Upper lobe of left lung (tissue), 6 donors: ENCODE measurements around the gene LRP5. TPM values are rescaled to one million over a fixed set of nuclear protein-coding genes. Genes with fewer than 3 reads are reported as not detected.
"Not testable (repeated sequence)": the region's sequence is repeated elsewhere in the genome, so short reads cannot be mapped to it uniquely, and the experiment has no call there.

Source experiments
- ATAC-seq, 2 donors: fragments of 200-7000 bp; cut with Tn5 transposase; one replicate each; pipeline ENCODE4 v1.9.1; 2022; ENCODE audit warnings: mild to moderate bottlenecking in 2 of 2, moderate library complexity in 2 of 2; ENCODE audit not compliant: low FRiP score in 2 of 2
- DNase-seq, 2 donors: peaks; one replicate each; pipeline ENCODE4 v3.0.0-alpha.2; 2019 to 2020
- H3K27ac ChIP-seq, 4 donors: fragments of 200-600 bp; sonication (generic); one replicate each; pipeline ENCODE4 v1.5.1; 2016 to 2019
- H3K27me3 ChIP-seq, 4 donors: fragments of 200-600 bp; sonication (generic); one replicate each; pipeline ENCODE4 v1.5.1; 2017 to 2019
- H3K36me3 ChIP-seq, 4 donors: fragments of 200-600 bp; sonication (generic); one replicate each; pipeline ENCODE4 v1.5.1; 2016 to 2019
- H3K4me1 ChIP-seq, 4 donors: fragments of 200-600 bp; sonication (generic); one replicate each; pipeline ENCODE4 v1.5.1; 2018 to 2019
- H3K4me3 ChIP-seq, 4 donors: fragments of 200-600 bp; sonication (generic); one replicate each; pipeline ENCODE4 v1.5.1; 2017 to 2019; ENCODE audit warnings: mild to moderate bottlenecking in 2 of 4, moderate library complexity in 1 of 4
- H3K9me3 ChIP-seq, 4 donors: fragments of 200-600 bp; sonication (generic); one replicate each; pipeline ENCODE4 v1.5.1; 2018 to 2019
- CTCF ChIP-seq, 6 experiments: fragments of 450-650 bp in 4 of 6; fragments of 200-600 bp in 2 of 6; sonication (generic) in 2 of 6; IDR thresholded peaks; one replicate each; pipeline ENCODE4 v1.5.1; 2016 to 2019; ENCODE audit warnings: antibody characterized with exemption in 6 of 6
- EP300 ChIP-seq, 4 donors: sonication (generic); formaldehyde crosslinking; IDR thresholded peaks; one replicate each; pipeline ENCODE4 v1.5.1; 2017; ENCODE audit warnings: antibody characterized with exemption in 4 of 4, control low read depth in 2 of 4
- POLR2A ChIP-seq, 4 donors: fragments of 450-650 bp; IDR thresholded peaks; one replicate each; pipeline ENCODE4 v1.5.1; 2016 to 2017; ENCODE audit warnings: antibody characterized with exemption in 4 of 4, mild to moderate bottlenecking in 2 of 4
- POLR2AphosphoS5 ChIP-seq, 2 donors: sonication (generic); formaldehyde crosslinking; IDR thresholded peaks; one replicate each; pipeline ENCODE4 v1.5.1; 2017; ENCODE audit warnings: antibody characterized with exemption in 2 of 2
- WGBS, 2 donors: methylation state at CpG; one replicate each; pipeline ENCODE4 v1.1.5; 2017 to 2018; 5-methylcytosine and 5-hydroxymethylcytosine counted together
- total RNA-seq, 6 donors: library from RNA; depleted of rRNA in 4 of 6; stranded (reverse); fragments of >200 nt in 4 of 6; gene quantifications; one replicate each; pipeline versions ENCODE4 v1.1.0 to v1.2.1, GENCODE V29; 2016 to 2021
- donor health status: DM: no; HTN: no; CAD: no; lungs with moderate emphysema.
- donor health status: DM: no; HTN: yes; CAD: no; lungs with severe emphysema.

LRP5 gene
- total RNA-seq, 6 donors from 2014 or later = 51.5 to 79.4 (median 67.6) TPM

- DNase-seq (no peak), ATAC-seq (no peak)
- peaks cover 0 to 9% (median 5%) of the 10 kb centered on the region in 4 donors for H3K4me1 ChIP-seq
- TF ChIP-seq EP300 (IDR thresholded peaks at IDR 0.05) = no peak
- TF ChIP-seq POLR2AphosphoS5 (IDR thresholded peaks at IDR 0.05) = no peak
- TF ChIP-seq CTCF (IDR thresholded peaks at IDR 0.05) = no peak
- no peak for TF ChIP-seq POLR2A (IDR thresholded peaks at IDR 0.05)
- no peak overlapping the region for H3K4me3 ChIP-seq
- H3K27ac ChIP-seq = no peak overlapping the region
- 96 to 97% methylated on average over 8 of the region's 8 CpGs for WGBS, 2 donors
- H3K27me3 ChIP-seq = no peaks in the 10 kb centered on the region
- H3K36me3 ChIP-seq = peaks cover 0 to 20% (median 7%) of the 10 kb centered on the region in 4 donors
- no peaks in the 10 kb centered on the region for H3K9me3 ChIP-seq
Measured at GRCh38 chr11:68450711-68451110, 138.3 kb downstream of the LRP5 start.

- WGBS, 2 donors = 35 to 61% methylated on average over 4 to 8 of the region's 8 CpGs
- peak in 1 of 2 donors; percentile 64 for DNase-seq
- Histone ChIP-seq H3K36me3 (no peaks in the 10 kb centered on the region), H3K4me3 (no peak overlapping the region), H3K9me3 (no peaks in the 10 kb centered on the region), H3K4me1 (peaks cover 3 to 13% (median 8%) of the 10 kb centered on the region in 4 donors), H3K27ac (no peak overlapping the region), H3K27me3 (no peaks in the 10 kb centered on the region)
- TF ChIP-seq CTCF (IDR thresholded peaks at IDR 0.05) (no peak), EP300 (IDR thresholded peaks at IDR 0.05) (no peak), POLR2AphosphoS5 (IDR thresholded peaks at IDR 0.05) (no peak), POLR2A (IDR thresholded peaks at IDR 0.05) (no peak)
- peak; percentile 39 to 57 for ATAC-seq
Measured at GRCh38 chr11:68454767-68455166, 142.4 kb downstream of the LRP5 start.

GRCh38 chr11:68455485-68455884 is 143.1 kb downstream of the LRP5 start:
- Histone ChIP-seq H3K4me3 (no peak overlapping the region), H3K27ac (no peak overlapping the region), H3K27me3 (no peaks in the 10 kb centered on the region), H3K4me1 (peaks cover 3 to 14% (median 9%) of the 10 kb centered on the region in 4 donors), H3K36me3 (no peaks in the 10 kb centered on the region), H3K9me3 (no peaks in the 10 kb centered on the region)
- no peak for TF ChIP-seq POLR2A (IDR thresholded peaks at IDR 0.05)
- TF ChIP-seq POLR2AphosphoS5 (IDR thresholded peaks at IDR 0.05) = no peak
- no peak for TF ChIP-seq CTCF (IDR thresholded peaks at IDR 0.05)
- TF ChIP-seq EP300 (IDR thresholded peaks at IDR 0.05) = no peak
- no peak for DNase-seq
- no peak for ATAC-seq
- 74 to 93% methylated on average over 5 to 8 of the region's 8 CpGs for WGBS, 2 donors

GRCh38 chr11:68457216-68457897 is 145.0 kb downstream of the LRP5 start:
- H3K36me3 ChIP-seq = no peaks in the 10 kb centered on the region
- WGBS, 2 donors = 79 to 86% methylated on average over 4 to 8 of the region's 8 CpGs
- ATAC-seq (no peak), DNase-seq (no peak)
- H3K27me3 ChIP-seq = no peaks in the 10 kb centered on the region
- H3K27ac ChIP-seq = no peak overlapping the region
- H3K4me3 ChIP-seq = no peak overlapping the region
- H3K4me1 ChIP-seq = peaks cover 10 to 21% (median 15%) of the 10 kb centered on the region in 4 donors
- TF ChIP-seq EP300 (IDR thresholded peaks at IDR 0.05) (no peak), CTCF (IDR thresholded peaks at IDR 0.05) (no peak), POLR2AphosphoS5 (IDR thresholded peaks at IDR 0.05) (no peak), POLR2A (IDR thresholded peaks at IDR 0.05) (no peak)
- H3K9me3 ChIP-seq = no peaks in the 10 kb centered on the region

GRCh38 chr11:68457898-68458249 is 145.5 kb downstream of the LRP5 start:
- ATAC-seq (no peak), DNase-seq (no peak)

GRCh38 chr11:68458340-68458739 is 145.9 kb downstream of the LRP5 start:
- peaks cover 18 to 31% (median 24%) of the 10 kb centered on the region in 4 donors for H3K4me1 ChIP-seq
- not testable (repeated sequence) for DNase-seq, H3K4me3 ChIP-seq, H3K27me3 ChIP-seq, H3K27ac ChIP-seq, H3K36me3 ChIP-seq, ATAC-seq, H3K9me3 ChIP-seq
- WGBS, 2 donors = 88 to 95% methylated on average over 6 of the region's 6 CpGs

More at GRCh38 chr11:68457898-68458249, 145.5 kb downstream of the LRP5 start:
- Histone ChIP-seq H3K4me3 (no peak overlapping the region), H3K27me3 (no peaks in the 10 kb centered on the region), H3K4me1 (peaks cover 15 to 27% (median 20%) of the 10 kb centered on the region in 4 donors), H3K9me3 (no peaks in the 10 kb centered on the region), H3K27ac (no peak overlapping the region), H3K36me3 (no peaks in the 10 kb centered on the region)
- 94 to 98% methylated on average over 6 to 7 of the region's 7 CpGs for WGBS, 2 donors
- TF ChIP-seq EP300 (IDR thresholded peaks at IDR 0.05) (no peak), POLR2A (IDR thresholded peaks at IDR 0.05) (no peak), POLR2AphosphoS5 (IDR thresholded peaks at IDR 0.05) (no peak), CTCF (IDR thresholded peaks at IDR 0.05) (no peak)
